Neural progenitor cell (in vitro differentiated cells): ENCODE data around the gene KIF25.

Experiments
- EZH2 ChIP-seq: fragments of 200-600 bp; sonication (generic); IDR thresholded peaks from 2 replicates; pipeline ENCODE4 v1.6.1; 2017; ENCODE audit warnings: antibody characterized with exemption, mild to moderate bottlenecking, moderate library complexity
- EZH2phosphoT487 ChIP-seq: fragments of 200-600 bp; sonication (generic); IDR thresholded peaks from 2 replicates; pipeline ENCODE4 v1.6.1; 2017; ENCODE audit warnings: antibody characterized with exemption
- TF ChIP-seq, protein P1 (sequence below): fragments of 200-600 bp; sonication (generic); IDR thresholded peaks from 2 replicates; pipeline ENCODE4 v1.5.1; 2017; ENCODE audit warnings: antibody characterized with exemption, mild to moderate bottlenecking

DNA sequence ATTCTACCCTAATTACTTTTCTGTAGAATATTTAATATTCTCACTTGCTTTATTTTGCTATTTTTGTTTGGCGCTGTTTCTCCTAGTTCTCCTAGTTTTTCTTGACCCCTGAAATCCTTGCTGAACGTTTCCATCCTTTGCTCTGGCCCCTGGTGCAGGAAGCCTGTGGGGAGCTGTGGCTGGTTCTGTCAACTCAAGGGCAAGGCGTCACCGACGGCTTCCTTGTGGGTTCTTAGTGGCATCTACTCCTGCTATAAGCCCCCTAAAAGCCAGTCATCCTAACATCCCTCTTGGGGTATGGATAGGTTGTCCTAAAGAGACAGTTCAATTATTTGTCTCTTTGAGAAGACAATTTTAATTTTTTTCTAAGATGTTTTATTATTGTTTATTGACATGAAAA lies 36.9 kb upstream of the KIF25 start:
- TF ChIP-seq, protein P1, sequence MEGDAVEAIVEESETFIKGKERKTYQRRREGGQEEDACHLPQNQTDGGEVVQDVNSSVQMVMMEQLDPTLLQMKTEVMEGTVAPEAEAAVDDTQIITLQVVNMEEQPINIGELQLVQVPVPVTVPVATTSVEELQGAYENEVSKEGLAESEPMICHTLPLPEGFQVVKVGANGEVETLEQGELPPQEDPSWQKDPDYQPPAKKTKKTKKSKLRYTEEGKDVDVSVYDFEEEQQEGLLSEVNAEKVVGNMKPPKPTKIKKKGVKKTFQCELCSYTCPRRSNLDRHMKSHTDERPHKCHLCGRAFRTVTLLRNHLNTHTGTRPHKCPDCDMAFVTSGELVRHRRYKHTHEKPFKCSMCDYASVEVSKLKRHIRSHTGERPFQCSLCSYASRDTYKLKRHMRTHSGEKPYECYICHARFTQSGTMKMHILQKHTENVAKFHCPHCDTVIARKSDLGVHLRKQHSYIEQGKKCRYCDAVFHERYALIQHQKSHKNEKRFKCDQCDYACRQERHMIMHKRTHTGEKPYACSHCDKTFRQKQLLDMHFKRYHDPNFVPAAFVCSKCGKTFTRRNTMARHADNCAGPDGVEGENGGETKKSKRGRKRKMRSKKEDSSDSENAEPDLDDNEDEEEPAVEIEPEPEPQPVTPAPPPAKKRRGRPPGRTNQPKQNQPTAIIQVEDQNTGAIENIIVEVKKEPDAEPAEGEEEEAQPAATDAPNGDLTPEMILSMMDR, result no peak
- TF ChIP-seq EZH2 (no peak), EZH2phosphoT487 (no peak)
